NCI-H2029 treated with DMSO at 0.1 percent for 48 hours (cell line): ENCODE results near the gene FAF1.
A peak's percentile ranks its signal among the peaks of the same experiment; 100 is the strongest.
"Not testable (repeated sequence)": the region's sequence is repeated elsewhere in the genome, so short reads cannot be mapped to it uniquely, and the experiment has no call there.

Experiments
- DNase-seq: peaks from one replicate; lab custom pipeline; 2025; lab: John Stamatoyannopoulos, UW

Gene FAF1

GRCh38 chr1:50553921-50554320 is 406.1 kb downstream of the FAF1 start:
- no peak for DNase-seq

- no peak for DNase-seq
Measured at GRCh38 chr1:50548243-50548642, 411.8 kb downstream of the FAF1 start.

GRCh38 chr1:50542362-50542761 is 417.7 kb downstream of the FAF1 start:
- DNase-seq, result no peak

GRCh38 chr1:50538476-50538875 is 421.6 kb downstream of the FAF1 start:
- DNase-seq, result no peak

GRCh38 chr1:50531601-50532000 is 428.5 kb downstream of the FAF1 start:
- no peak for DNase-seq

- DNase-seq, result no peak
Measured at GRCh38 chr1:50531027-50531426, 429.0 kb downstream of the FAF1 start.

- no peak for DNase-seq
Measured at GRCh38 chr1:50529510-50529909, 430.6 kb downstream of the FAF1 start.

GRCh38 chr1:50527987-50528320 is 432.1 kb downstream of the FAF1 start:
- not testable (repeated sequence) for DNase-seq

- no peak for DNase-seq
Measured at GRCh38 chr1:50527249-50527986, 432.6 kb downstream of the FAF1 start.

- DNase-seq, result no peak
Measured at GRCh38 chr1:50526431-50526830, 433.6 kb downstream of the FAF1 start.

GRCh38 chr1:50523548-50523947 is 436.5 kb downstream of the FAF1 start:
- DNase-seq, result no peak

GRCh38 chr1:50522691-50523342 is 437.2 kb downstream of the FAF1 start:
- DNase-seq, result no peak

GRCh38 chr1:50521703-50522102 is 438.4 kb downstream of the FAF1 start:
- DNase-seq, result no peak

- no peak for DNase-seq
Measured at GRCh38 chr1:50517488-50517887, 442.6 kb downstream of the FAF1 start.

GRCh38 chr1:50516056-50516455 is 444.0 kb downstream of the FAF1 start:
- no peak for DNase-seq

- no peak for DNase-seq
Measured at GRCh38 chr1:50508040-50508586, 452.0 kb downstream of the FAF1 start.

GRCh38 chr1:50505427-50505826 is 454.6 kb downstream of the FAF1 start:
- DNase-seq, result no peak

- no peak for DNase-seq
Measured at GRCh38 chr1:50503515-50503914, 456.6 kb downstream of the FAF1 start.

- no peak for DNase-seq
Measured at GRCh38 chr1:50502147-50502546, 457.9 kb downstream of the FAF1 start.

- no peak for DNase-seq
Measured at GRCh38 chr1:50497007-50497406, 463.1 kb downstream of the FAF1 start.

- DNase-seq, result peak; percentile 33
Measured at GRCh38 chr1:50493710-50494109, 466.4 kb downstream of the FAF1 start.

- no peak for DNase-seq
Measured at GRCh38 chr1:50492142-50492541, 467.9 kb downstream of the FAF1 start.

- DNase-seq, result no peak
Measured at GRCh38 chr1:50491142-50491541, 468.9 kb downstream of the FAF1 start.

GRCh38 chr1:50490640-50491039 is 469.4 kb downstream of the FAF1 start:
- no peak for DNase-seq
